ENCODE measurements around the gene WDR18.

GRCh38 chr19:947707-948539, 36.2 kb upstream of the WDR18 start:
- TF ChIP-seq CTCF (IDR thresholded peaks at IDR 0.05), result no peak
- TF ChIP-seq POLR2AphosphoS5 (IDR thresholded peaks at IDR 0.05; ENCODE audit: low read depth, low read length), result no peak
- TF ChIP-seq REST (IDR thresholded peaks at IDR 0.05; ENCODE audit: insufficient read depth in 1 of 2, low read depth in 2 of 2, low read length in 1 of 2), result no peak
- TF ChIP-seq SIN3A (IDR thresholded peaks at IDR 0.05; ENCODE audit: borderline replicate concordance, insufficient read depth, low read depth, low read length), result no peak
- no peak for TF ChIP-seq TCF7L2 (IDR thresholded peaks at IDR 0.05; ENCODE audit: low read depth, low read length)
